GM18873 (cell line): ENCODE data around the gene GPER1.

Source experiments
- ATAC-seq: cut with Tn5 transposase; IDR thresholded peaks from one replicate; pipeline ENCODE4 v1.9.1; 2021; ENCODE audit warnings: mild to moderate bottlenecking, moderate library complexity, moderate number of reproducible peaks; ENCODE audit not compliant: unreplicated experiment, low FRiP score

The GPER1 gene

GRCh38 chr7:1086588-1087464 is 1.1 kb upstream of the GPER1 start:
- ATAC-seq: peak; percentile 71

GRCh38 chr7:1087465-1087814 is 473 bp upstream of the GPER1 start:
- no peak for ATAC-seq

GRCh38 chr7:1090236-1090635 is 2.3 kb downstream of the GPER1 start:
- ATAC-seq: no peak

GRCh38 chr7:1090686-1091643 is 3.1 kb downstream of the GPER1 start:
- ATAC-seq: no peak

GRCh38 chr7:1091644-1092027 is 3.7 kb downstream of the GPER1 start:
- no peak for ATAC-seq

GRCh38 chr7:1092161-1092632 is 4.3 kb downstream of the GPER1 start:
- no peak for ATAC-seq

GRCh38 chr7:1092806-1093501 is 5.0 kb downstream of the GPER1 start:
- no peak for ATAC-seq

GRCh38 chr7:1093502-1093843 is 5.6 kb downstream of the GPER1 start:
- no peak for ATAC-seq

GRCh38 chr7:1093916-1094508 is 6.1 kb downstream of the GPER1 start:
- ATAC-seq: no peak

- no peak for ATAC-seq
These were observed 7.0 kb downstream of the GPER1 start for GRCh38 chr7:1094870-1095269.

- no peak for ATAC-seq
These were observed 7.8 kb downstream of the GPER1 start for GRCh38 chr7:1095621-1096155.

GRCh38 chr7:1096156-1097119 is 8.5 kb downstream of the GPER1 start:
- no peak for ATAC-seq

- no peak for ATAC-seq
These were observed 9.2 kb downstream of the GPER1 start for GRCh38 chr7:1097120-1097504.

GRCh38 chr7:1098243-1099153 is 10.6 kb downstream of the GPER1 start:
- no peak for ATAC-seq

- ATAC-seq: no peak
These were observed 11.2 kb downstream of the GPER1 start for GRCh38 chr7:1099154-1099542.

- no peak for ATAC-seq
These were observed 11.7 kb downstream of the GPER1 start for GRCh38 chr7:1099637-1100036.

- ATAC-seq: no peak
These were observed 12.5 kb downstream of the GPER1 start for GRCh38 chr7:1100386-1100785.
